ENCODE data around the gene APOBEC3C.
A peak's percentile ranks its signal among the peaks of the same experiment; 100 is the strongest.
"Not testable (repeated sequence)": the region's sequence is repeated elsewhere in the genome, so short reads cannot be mapped to it uniquely, and the experiment has no call there.

APOBEC3C gene

DNA sequence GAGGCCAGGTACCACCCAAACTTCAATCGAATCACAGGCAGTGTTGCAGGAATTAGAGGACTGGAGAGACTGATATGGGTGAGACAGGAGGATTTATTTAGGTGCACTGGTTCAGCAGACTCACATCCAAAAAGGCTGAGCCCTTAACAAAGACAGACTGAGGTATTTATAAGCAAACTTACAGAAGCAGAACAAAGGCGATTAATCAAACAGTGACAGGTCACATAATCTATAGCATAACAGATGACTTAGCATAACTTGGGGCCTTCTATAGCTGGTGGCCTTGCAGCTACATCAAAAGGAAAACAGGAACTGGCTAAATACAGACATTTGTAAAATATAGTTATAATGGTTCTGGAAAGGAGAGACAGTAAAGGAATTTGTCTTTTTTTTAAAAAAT is 29.8 kb upstream of the APOBEC3C start:
- DNase-seq: no peak

DNA sequence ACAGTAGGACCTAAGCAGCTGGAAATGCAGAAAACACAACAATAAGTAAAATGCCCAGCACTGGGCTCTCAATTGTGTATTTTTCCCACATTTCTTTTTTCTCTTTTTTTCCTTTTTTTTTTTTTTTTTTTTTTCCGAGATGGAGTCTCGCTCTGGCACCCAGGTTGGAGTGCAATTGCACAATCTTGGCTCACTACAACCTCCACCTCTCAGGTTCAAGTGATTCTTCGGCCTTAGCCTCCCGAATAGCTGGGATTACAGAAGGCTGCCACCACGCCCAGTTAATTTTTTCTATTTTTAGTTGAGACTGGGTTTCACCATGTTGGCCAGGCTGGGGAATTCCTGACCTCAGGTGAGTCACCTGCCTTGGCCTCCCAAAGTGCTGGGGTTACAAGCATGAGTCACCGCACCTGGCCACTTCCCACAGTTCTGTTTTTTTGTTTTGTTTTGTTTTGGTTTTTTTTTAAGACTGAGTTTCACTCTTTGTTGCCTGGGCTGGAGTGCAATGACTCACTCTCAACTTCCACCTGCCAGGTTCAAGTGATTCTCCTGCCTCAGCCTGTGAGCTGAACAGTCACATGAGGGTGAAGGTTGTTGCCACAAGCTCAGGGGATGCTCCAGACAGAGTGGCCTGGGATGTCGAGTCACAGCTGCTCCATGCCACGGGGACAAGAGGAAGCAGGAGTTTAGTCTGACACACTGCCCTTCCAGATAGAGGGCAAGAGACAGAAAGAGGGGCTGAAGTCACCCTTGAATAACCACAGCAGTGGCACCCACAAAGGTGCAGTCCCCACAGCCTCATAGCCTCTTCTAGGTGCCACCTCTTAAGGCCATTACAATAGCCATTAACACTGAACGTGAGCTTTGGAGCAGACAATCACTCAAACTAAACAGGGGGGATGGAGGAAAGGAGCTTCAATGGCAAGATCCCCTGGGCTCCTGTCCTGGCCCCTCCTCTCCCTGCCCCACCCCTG is 29.0 kb upstream of the APOBEC3C start:
- DNase-seq: not testable (repeated sequence)

DNA sequence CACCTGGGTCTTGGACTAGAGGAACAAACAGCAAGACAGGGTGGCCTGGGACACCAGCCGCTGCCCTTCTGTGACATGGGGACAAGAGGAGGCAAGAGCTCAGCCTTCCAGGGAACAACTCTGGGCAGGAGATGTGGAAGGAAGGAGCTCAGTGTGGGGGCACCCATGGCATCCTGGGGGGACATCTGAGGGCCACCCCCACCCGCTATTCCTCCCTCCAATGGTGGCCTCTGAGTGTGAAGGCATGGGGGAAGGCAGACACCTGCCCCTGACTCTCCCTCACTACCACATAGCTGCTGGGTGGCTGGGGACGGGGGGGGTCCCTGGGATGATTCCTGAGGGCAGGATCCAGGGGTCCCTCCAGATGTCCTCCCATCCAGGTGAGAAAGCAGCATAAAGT is 27.4 kb upstream of the APOBEC3C start:
- no peak for DNase-seq

DNA sequence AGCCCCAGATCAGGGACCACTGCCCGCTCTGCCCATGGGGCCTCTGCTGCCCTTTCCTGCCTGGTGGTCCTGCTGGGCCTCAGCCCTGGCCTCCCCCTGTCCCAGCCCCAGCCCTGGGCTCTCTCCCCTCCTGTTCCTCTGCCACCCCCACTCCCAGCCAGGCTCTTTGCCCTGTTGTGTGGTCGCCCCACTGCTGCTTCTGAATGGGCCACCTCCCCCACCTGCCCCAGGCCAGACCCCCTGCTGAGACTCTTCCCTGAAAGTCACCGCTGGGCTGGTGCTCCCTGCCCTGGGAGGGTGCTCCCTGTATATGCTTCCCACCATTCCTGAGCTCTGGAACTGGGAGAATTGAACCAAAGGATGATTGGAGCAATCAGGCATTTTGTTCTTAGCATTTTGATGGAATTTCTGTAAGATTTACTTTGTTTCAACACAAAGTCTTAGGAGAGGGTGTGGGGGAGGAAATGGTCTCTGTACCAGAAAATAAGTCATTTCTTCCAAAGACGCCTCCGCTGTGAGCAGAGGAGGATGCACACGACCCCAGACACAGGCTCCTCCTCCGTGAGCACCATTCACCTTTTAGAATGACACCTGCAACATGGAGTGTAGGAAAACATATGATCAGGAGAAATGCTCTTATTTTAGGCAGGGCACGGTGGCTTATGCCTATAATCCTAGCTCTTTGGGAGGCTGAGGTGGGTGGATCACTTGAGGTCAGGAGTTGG is 26.7 kb upstream of the APOBEC3C start:
- DNase-seq: no peak

DNA sequence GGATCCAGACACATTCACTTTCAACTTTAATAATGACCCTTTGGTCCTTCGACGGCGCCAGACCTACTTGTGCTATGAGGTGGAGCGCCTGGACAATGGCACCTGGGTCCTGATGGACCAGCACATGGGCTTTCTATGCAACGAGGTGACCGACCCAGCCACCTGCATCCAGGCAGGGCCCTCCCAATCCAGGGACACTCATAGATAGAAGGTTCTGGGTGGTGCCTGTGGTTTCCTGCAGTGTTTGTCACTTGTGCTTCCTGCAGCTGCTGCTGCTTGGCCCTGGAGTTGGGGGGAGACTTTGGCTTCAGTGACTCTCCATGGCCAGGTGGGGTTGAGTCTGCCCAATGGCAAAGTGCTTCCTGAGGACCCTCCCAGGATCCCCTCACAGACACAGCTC is 24.6 kb upstream of the APOBEC3C start:
- no peak for DNase-seq

DNA sequence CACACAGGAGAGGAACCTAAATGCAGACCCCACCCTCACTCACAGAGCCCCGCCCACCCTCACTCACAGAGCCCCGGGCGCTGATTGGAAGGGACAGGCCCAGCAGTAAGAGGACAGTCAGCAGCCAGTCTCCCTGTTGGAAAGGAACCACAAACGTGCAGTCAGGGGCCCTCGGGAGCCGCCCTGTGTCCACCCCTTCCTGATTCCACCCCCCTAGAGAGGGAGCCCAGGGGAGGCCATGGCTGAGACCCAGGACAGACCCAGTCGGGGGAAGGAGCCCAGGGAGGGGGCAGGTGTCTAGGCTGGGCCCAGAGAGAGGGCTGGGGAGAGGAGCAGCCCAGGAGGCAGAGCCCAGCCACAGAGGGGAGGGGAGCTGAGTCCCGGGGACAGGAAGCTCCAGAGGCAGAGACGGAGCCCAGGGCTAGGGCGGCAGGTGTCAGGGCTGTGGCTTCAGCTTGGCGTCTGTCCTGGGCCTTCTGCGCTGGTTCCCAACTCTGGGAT is 21.1 kb upstream of the APOBEC3C start:
- not testable (repeated sequence) for DNase-seq

DNA sequence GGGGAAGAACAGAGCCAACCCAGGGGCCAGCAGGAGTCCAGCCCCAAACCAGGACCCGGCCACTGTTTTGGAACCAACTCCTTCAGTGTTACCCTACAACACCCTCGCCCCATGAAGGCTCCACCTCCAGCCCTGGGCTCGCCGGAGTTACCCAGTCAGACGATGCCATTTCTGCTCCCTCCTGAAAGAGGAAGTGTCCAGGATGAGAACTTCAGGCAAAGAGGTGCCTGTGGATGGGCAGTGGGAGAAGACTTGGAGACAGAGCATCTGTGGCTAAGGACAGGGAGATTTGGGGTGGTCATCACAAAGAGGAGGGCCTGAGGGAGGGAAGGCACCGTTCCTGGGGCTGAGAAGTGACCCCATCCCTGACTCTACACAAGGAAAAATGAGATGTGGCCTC is 18.0 kb upstream of the APOBEC3C start:
- DNase-seq: no peak

DNA sequence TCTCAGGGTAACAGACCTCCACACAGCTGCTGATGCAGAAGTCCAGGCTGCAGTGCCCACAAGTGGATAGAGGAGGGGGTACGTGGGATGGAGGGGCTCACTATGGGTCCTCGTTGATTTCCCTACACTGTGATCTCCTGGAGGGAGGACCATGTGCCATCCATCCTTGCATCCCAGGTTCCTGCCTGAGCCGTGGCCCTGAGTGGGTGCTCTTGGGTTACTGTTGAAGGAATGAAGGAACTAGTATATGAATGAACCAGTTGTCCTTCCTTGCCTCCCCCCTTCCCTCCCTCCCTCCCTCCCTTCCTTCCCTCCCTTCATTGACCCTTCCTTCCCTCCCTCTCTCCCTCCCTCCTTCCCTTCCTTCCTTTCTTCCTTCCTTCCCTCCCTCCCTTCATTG is 16.5 kb upstream of the APOBEC3C start:
- DNase-seq: no peak

DNA sequence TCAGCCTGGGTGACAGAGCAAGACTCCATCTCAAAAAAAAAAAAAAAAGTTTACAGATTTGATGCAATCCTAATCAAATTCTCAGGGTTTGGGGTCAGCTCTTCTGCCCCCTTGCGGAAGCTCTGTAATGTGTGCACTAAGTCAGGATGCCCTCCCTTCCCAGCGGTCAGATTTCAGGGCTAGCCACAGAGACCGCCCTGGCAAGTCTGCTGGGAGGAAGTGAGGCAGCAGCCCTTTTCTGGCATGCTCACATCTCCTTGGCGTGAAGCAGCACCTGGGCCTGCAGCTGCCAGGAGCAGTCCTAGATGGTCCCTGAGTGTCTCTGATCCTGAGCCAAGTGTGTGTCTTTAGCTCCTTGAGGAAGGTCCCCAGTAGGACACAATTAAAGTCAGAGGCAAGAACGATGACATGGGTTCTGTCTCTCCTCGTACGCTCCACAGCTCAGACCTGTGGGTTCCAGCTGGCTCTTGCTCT is 10.9 kb upstream of the APOBEC3C start:
- peak; percentile 68 for DNase-seq

DNA sequence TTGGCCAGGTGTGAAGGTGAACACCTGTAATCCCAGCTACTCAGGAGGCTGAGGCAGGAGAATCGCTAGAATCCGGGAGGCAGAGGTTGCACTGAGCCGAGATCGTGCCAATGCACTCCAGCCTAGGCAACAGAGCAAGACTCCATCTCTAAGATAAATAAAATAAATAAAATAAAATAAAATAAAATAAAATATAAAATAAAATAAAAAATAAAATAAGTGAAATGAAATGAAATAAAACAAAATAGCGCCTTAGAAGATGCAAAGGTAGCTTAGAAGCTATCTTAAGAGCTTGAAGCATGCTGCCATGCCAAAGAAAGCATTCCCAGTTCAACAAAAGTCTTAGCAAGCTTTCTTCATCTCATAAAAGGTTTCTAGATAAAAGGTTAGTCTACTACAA is 6.9 kb upstream of the APOBEC3C start:
- no peak for DNase-seq

DNA sequence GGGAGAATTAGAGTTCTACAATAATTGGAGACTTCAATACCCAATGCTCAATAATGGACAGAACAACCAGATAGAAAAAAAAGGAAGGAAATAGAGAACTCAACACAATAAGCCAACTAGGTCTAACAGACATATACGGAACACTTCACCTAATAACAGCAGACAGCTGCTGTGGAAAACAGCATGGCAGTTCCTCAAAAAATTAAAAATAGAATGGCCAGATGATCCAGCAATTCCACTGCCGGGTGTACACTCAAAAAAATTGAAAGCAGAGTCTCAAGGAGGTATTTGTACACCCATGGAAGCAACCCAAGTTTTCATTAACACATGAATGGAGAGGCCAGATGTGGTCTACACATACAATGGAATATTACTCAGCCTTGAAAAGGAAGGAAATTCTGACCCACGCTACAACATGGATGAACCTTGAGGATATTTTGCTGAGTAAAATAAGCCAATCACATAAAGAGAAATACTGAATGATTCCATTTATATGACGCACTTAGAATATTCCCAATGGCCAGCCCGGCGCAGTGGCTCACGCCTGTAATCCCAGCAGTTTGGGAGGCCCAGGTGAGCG is 5.7 kb upstream of the APOBEC3C start:
- DNase-seq: not testable (repeated sequence)

DNA sequence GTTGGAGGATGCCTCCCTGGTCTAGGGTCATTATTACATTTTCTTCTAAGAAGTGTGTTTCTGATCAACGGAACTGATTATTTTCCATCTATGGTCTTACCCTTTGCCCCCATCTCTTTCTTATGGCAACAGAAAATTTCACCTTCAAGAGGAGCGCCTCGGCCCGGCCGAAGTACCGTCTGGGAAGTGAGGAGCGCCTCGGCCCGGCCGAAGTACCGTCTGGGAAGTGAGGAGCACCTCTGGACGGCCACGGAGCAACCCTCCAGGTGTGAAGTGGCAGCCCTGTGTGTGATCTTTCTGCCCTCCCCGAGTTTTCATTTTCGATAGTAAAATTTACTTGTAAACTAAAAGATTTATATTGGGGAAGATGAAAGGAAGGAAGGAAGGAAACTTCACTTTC is 3.1 kb upstream of the APOBEC3C start:
- DNase-seq: no peak

DNA sequence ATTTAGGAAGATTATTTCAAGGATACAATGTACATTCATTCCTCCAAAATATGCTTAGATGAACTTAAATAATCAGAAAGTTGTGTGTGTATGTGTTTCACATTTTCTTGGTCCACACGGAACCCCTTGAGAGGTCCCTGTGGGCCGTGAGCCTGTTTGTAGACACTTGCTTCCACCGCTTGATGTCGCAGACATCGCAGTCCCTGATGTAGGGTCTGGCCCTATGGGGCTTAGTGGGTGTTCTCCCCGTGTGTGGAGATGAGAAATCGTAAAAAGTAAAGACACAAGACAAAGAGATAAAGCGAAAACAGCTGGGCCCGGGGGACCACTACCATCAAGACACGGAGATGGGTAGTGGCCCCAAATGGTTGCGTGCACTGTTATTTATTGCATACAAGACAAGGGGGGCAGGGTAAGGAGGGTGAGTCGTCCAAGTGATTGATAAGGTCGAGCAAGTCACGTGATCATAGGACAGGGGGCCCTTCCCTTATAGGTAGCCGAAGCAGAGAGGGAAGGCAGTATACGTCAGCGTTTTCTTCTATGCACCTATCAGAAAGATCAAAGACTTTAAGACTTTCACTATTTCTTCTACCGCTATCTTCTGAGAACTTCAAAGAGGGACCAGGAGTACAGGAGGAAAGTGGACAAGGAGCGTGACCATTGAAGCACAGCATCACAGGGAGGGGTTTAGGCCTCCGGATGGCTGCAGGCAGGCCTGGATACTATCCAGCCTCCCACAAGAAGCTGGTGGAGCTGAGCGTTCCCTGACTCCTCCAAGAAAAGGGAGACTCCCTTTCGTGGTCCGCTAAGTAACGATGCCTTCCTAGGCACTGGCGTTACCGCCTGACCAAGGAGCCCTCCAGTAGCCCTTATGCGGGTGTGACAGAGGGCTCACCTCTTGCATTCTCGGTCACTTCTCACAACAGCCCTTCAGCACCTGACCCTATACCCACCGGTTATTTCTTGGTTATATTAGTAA is 1.2 kb upstream of the APOBEC3C start:
- no peak for DNase-seq

DNA sequence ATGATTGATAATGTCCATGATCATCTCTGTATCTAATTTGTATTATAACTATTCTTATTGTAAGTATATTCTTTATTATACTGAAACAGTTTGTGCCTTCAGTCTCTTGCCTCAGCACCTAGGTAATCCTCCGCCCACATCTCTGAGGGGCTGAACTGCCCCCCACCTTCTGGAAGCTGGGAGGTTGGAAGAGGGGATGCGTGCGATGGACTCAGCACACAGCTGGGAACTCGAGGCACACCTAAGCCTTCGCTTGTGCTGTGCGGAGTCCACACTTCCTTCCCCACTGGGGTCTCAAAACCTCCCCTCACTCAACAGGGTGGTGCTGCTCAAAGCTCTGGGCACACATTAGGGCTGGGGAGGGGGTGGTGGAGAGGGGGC is 506 bp upstream of the APOBEC3C start:
- DNase-seq: not testable (repeated sequence)

DNA sequence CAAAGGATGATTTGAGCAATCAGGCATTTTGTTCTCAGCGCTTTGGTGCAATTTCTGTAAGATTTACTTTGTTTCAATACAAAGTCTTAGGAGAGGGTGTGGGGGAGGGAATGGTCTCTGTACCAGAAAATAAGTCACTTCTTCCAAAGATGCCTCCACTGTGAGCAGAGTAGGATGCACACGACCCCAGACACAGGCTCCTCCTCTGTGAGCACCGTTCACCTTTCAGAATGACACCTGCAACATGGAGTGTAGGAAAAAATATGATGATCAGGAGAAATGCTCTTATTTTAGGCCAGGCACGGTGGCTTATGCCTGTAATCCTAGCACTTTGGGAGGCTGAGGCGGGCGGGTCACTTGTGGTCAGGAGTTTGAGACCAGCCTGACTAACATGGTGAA is 665 bp downstream of the APOBEC3C start:
- DNase-seq: not testable (repeated sequence)

DNA sequence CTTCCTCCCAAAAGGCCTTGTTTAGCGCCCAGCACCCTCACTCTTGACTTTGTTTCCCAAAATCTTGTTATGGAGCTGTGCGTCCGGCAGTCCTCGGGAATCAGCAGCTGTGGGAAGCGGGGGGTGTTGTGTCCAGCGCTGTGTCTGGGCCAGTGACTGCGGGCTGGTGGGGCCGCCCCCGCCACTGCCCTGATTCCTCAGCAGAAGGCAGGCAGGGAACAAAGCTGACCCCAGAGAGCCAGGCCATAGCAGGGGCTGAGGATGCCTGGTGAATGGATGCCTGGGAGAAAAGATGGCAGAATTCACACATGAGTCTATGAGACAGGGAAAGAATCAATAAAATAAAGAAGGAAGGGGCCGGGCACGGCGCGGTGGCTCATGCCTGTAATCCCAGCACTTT is 2.5 kb downstream of the APOBEC3C start:
- DNase-seq: no peak

DNA sequence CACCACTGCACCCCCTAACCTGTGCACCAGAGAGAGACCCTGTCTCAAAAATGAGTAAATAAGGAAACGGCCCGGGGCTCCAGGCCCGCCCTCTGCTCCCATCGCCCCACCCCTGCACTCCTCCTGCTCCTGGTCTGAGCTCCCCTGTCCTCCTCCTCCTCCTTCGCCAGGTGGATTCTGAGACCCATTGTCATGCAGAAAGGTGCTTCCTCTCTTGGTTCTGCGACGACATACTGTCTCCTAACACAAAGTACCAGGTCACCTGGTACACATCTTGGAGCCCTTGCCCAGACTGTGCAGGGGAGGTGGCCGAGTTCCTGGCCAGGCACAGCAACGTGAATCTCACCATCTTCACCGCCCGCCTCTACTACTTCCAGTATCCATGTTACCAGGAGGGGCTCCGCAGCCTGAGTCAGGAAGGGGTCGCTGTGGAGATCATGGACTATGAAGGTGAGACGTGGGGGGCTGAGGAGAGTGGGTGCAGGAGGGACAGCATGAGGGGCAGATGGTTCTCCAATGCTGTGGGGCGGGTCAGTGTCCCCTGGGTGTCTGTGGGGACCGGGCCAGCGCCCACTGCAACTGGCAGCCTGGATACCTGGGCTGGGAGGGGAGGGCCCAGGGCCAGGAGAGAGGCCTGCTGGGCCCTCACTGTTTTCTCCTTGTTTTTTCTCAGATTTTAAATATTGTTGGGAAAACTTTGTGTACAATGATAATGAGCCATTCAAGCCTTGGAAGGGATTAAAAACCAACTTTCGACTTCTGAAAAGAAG is 3.7 kb downstream of the APOBEC3C start:
- no peak for DNase-seq

DNA sequence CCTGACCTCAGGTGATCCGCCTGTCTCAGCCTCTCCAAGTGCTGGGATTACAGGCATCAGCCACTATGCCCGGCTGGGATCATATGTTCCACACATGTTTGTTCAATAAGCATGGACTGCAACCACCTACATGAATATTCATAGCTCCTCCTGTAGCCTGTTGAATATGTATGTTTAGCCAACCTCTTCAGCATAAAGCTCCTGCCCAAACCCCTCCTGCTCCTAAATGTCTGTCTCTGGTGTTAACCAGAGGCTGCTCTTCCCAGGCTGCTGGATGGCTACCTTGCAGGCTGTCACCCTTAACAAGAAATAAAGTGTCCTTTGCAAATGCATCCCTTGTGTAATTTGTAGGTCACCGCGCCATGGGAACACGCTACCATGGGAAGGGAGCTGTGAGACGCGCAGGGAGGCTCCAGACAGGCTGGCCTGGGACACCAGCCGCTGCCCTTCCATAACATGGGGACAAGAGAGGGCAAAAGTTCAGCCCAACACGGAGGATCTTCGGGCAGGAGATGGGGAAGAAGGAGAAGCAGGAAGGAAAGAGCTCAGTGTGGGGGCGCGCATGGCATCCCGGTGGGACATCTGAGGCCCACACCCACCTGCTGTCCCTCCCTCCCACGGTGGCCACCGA is 6.1 kb downstream of the APOBEC3C start:
- DNase-seq: not testable (repeated sequence)

DNA sequence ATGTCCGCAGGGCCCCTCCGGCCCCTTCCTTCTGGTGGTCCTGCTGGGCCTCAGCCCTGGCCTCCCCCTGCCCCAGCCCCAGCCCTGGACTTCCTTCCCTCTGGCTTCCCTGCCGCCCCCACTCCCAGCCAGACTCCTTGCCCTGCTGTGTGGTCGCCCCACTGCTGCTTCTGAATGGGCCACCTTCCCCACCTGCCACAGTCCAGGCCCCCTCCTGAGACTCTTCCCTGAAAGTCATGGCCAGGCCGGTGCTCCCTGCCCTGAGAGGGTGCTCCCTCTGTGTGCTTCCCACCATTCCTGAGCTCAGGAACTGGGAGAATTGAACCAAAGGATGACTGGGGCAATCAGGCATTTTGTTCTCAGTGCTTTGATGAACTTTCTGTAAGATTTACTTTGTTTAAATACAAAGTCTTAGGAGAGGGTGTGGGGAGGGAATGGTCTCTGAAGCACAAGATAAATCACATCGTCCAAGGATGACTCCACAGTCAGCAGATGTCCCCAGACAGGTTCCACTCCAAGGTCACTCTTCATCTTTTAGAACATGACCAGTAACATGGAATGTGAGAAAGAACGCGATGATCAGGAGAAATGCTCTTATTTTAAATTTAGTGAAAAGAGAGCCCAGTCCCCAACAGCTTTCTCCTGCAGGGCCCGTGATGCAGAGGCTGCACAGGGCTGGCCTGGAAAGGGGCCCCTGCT is 7.6 kb downstream of the APOBEC3C start:
- no peak for DNase-seq

All from amniotic stem cell (primary cell).